Natural killer cell (primary cell): ENCODE data around the gene PCID2. TPM values are rescaled to one million over a fixed set of nuclear protein-coding genes. Genes with fewer than 3 reads are reported as not detected.

Experiments used
- ATAC-seq, 3 donors: fragments of 150-1000 bp in 2 of 3; fragments of 200-7000 bp in 1 of 3; cut with Tn5 transposase; 1 replicate in 1 of 3; 2 replicates in 2 of 3; pipeline ENCODE4 v1.10.0; 2021; ENCODE audit warnings: mild to moderate bottlenecking in 2 of 3, moderate library complexity in 2 of 3
- DNase-seq, 2 donors: peaks; one replicate each; pipeline versions ENCODE4 v3.0.0 to v3.0.0-alpha.2; 2013 to 2021; ENCODE audit warnings: mixed read lengths in 1 of 2
- H3K27ac ChIP-seq: one replicate; pipeline ENCODE4 v1.5.1; 2013; ENCODE audit warnings: mild to moderate bottlenecking, low read length
- H3K27me3 ChIP-seq: one replicate; pipeline ENCODE4 v1.6.1; 2013; ENCODE audit warnings: low read length; ENCODE audit not compliant: control insufficient read depth, insufficient read depth
- H3K36me3 ChIP-seq: one replicate; pipeline ENCODE4 v1.6.1; 2013; ENCODE audit warnings: low read length; ENCODE audit not compliant: control insufficient read depth, insufficient read depth
- H3K4me1 ChIP-seq: one replicate; pipeline ENCODE4 v1.6.1; 2013; ENCODE audit warnings: low read length; ENCODE audit not compliant: control insufficient read depth, insufficient read depth
- H3K4me3 ChIP-seq: one replicate; pipeline ENCODE4 v1.5.1; 2013; ENCODE audit warnings: low read length
- H3K9me3 ChIP-seq: one replicate; pipeline ENCODE4 v1.6.1; 2013; ENCODE audit warnings: low read length; ENCODE audit not compliant: control insufficient read depth, insufficient read depth
- H3K27ac Mint-ChIP-seq, 2 donors: one replicate each; pipeline ENCODE4 v1.8.0; 2022; ENCODE audit warnings: mild to moderate bottlenecking in 2 of 2, mixed read lengths in 2 of 2, moderate library complexity in 1 of 2
- H3K27me3 Mint-ChIP-seq, 2 donors: one replicate each; pipeline ENCODE4 v1.8.0; 2022; ENCODE audit warnings: low read depth in 2 of 2, mixed read lengths in 2 of 2
- H3K36me3 Mint-ChIP-seq: one replicate; pipeline ENCODE4 v1.8.0; 2022; ENCODE audit warnings: mixed read lengths
- H3K4me1 Mint-ChIP-seq, 2 donors: one replicate each; pipeline ENCODE4 v1.8.0; 2022; ENCODE audit warnings: mixed read lengths in 2 of 2
- H3K4me3 Mint-ChIP-seq: one replicate; pipeline ENCODE4 v1.8.0; 2022; ENCODE audit warnings: mild to moderate bottlenecking, moderate library complexity, mixed read lengths
- H3K9me3 Mint-ChIP-seq, 2 donors: one replicate each; pipeline ENCODE4 v1.8.0; 2022; ENCODE audit warnings: mixed read lengths in 2 of 2
- WGBS: methylation state at CpG from one replicate; pipeline ENCODE4 v1.1.7; 2013; ENCODE audit warnings: missing lambda C conversion rate; ENCODE audit not compliant: insufficient coverage; 5-methylcytosine and 5-hydroxymethylcytosine counted together
- intact Hi-C: fragments of 100-400 bp; cut with micrococcal nuclease; formaldehyde crosslinking; loops from one replicate; pipeline ENCODE4 v1.14.2; 2022
- total RNA-seq, 4 donors: library from RNA; stranded (reverse); fragments of 120-200 nt in 1 of 4; gene quantifications; one replicate each; pipeline versions ENCODE4 v1.2.3 to v1.2.4, GENCODE V29; 2013 to 2022
- TF ChIP-seq, protein P1 (sequence below): fragments of 200-600 bp; IDR thresholded peaks from one replicate; pipeline ENCODE4 v1.8.0; 2022; ENCODE audit warnings: antibody characterized with exemption

PCID2 gene
- total RNA-seq, 3 donors from 2014 or later (not counting 1 experiment from before 2014, with no cell fraction given) = 26.4 to 68.9 (median 42.3) TPM

DNA sequence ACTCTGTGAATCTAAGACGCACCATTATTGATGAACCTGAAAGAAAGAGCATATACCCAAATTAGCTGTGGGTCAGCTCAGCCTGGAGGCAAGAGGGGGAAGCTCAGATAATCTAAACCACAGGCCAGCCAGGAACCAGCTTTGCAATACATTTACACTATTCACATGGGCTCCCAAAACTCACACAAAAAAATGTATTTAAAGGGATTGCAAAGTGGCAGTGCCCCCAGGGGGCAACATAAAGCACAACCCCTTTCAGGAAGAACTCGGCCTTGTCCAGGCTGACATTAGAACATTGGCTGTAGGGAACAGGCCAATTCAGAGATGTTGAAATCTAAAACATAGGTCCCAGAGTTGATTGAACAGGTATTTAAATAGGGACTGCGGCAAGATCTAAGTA is 53.3 kb downstream of the PCID2 start:
- Mint-ChIP-seq H3K4me3 (peak overlapping the region; percentile 77), H3K36me3 (no peaks in the 10 kb centered on the region), H3K9me3 (no peaks in the 10 kb centered on the region), H3K27ac (peak overlapping the region in 1 of 2 donors; percentile 83), H3K4me1 (peaks cover 23 to 27% of the 10 kb centered on the region in 2 donors), H3K27me3 (peaks cover 0 to 18% of the 10 kb centered on the region in 2 donors)
- DNase-seq (peak in 1 of 2 donors; percentile 25), ATAC-seq (no peak)
- Histone ChIP-seq H3K9me3 (no peaks in the 10 kb centered on the region), H3K4me1 (peaks cover 28% of the 10 kb centered on the region), H3K27me3 (peaks cover 15% of the 10 kb centered on the region), H3K36me3 (no peaks in the 10 kb centered on the region), H3K27ac (no peak overlapping the region), H3K4me3 (no peak overlapping the region)
- WGBS = 91% methylated on average over 3 of the region's 3 CpGs
- intact Hi-C loops = no loop called here
- TF ChIP-seq, protein P1, sequence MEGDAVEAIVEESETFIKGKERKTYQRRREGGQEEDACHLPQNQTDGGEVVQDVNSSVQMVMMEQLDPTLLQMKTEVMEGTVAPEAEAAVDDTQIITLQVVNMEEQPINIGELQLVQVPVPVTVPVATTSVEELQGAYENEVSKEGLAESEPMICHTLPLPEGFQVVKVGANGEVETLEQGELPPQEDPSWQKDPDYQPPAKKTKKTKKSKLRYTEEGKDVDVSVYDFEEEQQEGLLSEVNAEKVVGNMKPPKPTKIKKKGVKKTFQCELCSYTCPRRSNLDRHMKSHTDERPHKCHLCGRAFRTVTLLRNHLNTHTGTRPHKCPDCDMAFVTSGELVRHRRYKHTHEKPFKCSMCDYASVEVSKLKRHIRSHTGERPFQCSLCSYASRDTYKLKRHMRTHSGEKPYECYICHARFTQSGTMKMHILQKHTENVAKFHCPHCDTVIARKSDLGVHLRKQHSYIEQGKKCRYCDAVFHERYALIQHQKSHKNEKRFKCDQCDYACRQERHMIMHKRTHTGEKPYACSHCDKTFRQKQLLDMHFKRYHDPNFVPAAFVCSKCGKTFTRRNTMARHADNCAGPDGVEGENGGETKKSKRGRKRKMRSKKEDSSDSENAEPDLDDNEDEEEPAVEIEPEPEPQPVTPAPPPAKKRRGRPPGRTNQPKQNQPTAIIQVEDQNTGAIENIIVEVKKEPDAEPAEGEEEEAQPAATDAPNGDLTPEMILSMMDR = no peak

DNA sequence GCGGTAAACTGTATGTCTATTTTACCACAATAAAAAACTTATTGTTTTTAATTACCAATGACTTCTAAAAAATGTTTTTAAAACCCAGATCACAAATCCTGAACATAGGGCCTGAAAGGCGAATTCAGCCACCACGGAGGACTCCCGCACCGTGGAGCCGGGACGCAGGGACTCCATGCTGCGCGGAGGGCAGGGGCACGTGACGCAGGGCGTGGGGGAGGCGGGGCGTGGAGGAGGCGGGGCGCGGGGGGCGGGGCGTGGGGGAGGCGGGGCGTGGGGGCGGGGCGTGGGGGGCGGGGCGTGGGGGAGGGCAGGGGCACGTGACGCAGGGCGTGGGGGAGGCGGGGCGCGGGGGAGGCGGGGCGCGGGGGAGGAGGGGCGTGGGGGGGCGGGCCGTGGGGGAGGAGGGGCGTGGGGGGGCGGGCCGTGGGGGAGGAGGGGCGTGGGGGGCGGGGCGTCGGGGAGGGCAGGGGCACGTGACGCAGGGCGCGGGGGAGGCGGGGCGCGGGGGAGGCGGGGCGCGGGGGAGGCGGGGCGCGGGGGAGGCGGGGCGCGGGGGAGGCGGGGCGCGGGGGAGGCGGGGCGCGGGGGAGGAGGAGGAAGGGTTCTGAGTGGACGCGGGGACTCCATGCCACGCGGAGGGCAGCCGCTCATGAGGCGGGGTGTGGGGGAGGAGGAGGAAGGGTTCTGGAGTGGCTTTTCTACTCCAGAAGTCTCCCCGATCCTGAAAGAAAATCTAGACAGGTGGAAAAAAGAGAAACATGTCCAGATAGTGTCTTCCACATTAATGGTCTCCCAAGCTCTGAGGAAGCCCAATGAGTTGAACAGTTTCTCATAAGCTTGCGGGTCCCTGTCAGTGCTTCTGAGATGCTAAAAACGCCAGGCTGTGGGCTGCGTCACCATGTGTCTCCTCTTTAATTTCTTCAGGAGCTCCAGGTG is 54.4 kb downstream of the PCID2 start:
- no peaks in the 10 kb centered on the region for H3K9me3 ChIP-seq
- Mint-ChIP-seq H3K27me3 (peaks cover 0 to 21% of the 10 kb centered on the region in 2 donors), H3K9me3 (no peaks in the 10 kb centered on the region), H3K27ac (peak overlapping the region; percentile 80 to 83), H3K36me3 (no peaks in the 10 kb centered on the region), H3K4me1 (peaks cover 23 to 27% of the 10 kb centered on the region in 2 donors), H3K4me3 (peak overlapping the region; percentile 80)
- H3K27ac ChIP-seq = peak overlapping the region; percentile 43
- peaks cover 15% of the 10 kb centered on the region for H3K27me3 ChIP-seq
- DNase-seq (peak; percentile 62 to 89), ATAC-seq (peak; percentile 78 to 84 (median 83))
- H3K4me3 ChIP-seq = peak overlapping the region; percentile 41
- WGBS = 14% methylated on average over 17 of the region's 76 CpGs
- H3K36me3 ChIP-seq = no peaks in the 10 kb centered on the region
- intact Hi-C loops = loop anchor here (2.0 to 5.0 kb wide), 2 partner anchors 33 to 55 kb away; partner anchors contain the start of genes CUL4A and PCID2
- peaks cover 28% of the 10 kb centered on the region for H3K4me1 ChIP-seq
- TF ChIP-seq, protein P1 = no peak

DNA sequence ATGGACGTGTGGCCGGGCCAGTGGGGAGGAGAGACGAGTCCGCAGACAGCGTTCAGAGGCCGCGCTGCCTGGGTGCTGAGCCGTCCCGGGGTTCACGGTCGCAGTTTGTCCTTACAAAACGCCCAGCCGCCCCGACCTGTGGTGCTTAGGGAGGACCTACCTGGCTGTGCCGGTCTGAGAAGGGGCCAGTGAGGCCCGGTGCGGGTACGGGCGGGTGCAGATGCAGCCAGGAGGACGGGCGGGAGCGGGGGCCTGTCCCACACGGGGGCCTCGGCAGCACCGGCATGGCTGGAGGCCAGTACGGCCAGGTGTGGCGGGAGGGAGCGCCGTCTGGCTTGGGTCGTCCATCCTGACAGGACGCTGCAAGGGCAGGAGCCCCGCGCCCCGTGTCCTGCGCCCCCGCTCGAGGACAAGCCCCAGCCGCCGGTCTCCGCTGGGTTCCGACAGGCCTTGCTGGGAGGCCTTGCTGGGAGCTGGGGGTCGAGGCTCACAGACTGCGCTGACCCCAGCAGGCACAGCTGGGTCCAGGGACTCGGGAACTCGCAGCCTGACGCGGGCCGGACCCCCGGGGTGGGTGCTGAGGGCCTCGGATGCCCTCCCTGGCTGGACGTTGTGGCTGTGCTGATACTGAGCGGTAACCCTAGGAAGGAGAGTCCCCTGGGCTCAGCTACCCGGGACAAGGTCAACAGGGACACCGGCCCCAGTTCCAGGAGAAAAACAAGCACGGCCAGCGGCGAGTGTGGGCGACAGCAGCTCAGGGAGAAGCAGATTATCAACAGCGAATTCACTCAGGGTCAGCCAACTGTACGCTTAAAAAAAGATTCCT is 55.3 kb downstream of the PCID2 start:
- Histone ChIP-seq H3K27ac (peak overlapping the region; percentile 0), H3K4me1 (peaks cover 28% of the 10 kb centered on the region), H3K9me3 (no peaks in the 10 kb centered on the region), H3K4me3 (peak overlapping the region; percentile 41), H3K27me3 (peaks cover 15% of the 10 kb centered on the region), H3K36me3 (no peaks in the 10 kb centered on the region)
- TF ChIP-seq, protein P1 = no peak
- Mint-ChIP-seq H3K4me1 (peaks cover 23 to 27% of the 10 kb centered on the region in 2 donors), H3K27me3 (peaks cover 0 to 24% of the 10 kb centered on the region in 2 donors), H3K4me3 (peak overlapping the region; percentile 85), H3K9me3 (no peaks in the 10 kb centered on the region), H3K27ac (peak overlapping the region; percentile 75 to 80), H3K36me3 (no peaks in the 10 kb centered on the region)
- DNase-seq = peak; percentile 39 to 42
- peak; percentile 29 to 36 (median 34) for ATAC-seq
- 12% methylated on average over 60 of the region's 60 CpGs for WGBS
- intact Hi-C loops = loop anchor here (2.0 to 5.0 kb wide), 2 partner anchors 34 to 56 kb away; partner anchors contain the start of genes CUL4A and PCID2
